Measurements from ENCODE around the gene RBM46.

GRCh38 chr4:154743683-154744340 lies 37.3 kb upstream of the RBM46 start, which contains the start of gene LRAT:
- TF ChIP-seq, protein P1, sequence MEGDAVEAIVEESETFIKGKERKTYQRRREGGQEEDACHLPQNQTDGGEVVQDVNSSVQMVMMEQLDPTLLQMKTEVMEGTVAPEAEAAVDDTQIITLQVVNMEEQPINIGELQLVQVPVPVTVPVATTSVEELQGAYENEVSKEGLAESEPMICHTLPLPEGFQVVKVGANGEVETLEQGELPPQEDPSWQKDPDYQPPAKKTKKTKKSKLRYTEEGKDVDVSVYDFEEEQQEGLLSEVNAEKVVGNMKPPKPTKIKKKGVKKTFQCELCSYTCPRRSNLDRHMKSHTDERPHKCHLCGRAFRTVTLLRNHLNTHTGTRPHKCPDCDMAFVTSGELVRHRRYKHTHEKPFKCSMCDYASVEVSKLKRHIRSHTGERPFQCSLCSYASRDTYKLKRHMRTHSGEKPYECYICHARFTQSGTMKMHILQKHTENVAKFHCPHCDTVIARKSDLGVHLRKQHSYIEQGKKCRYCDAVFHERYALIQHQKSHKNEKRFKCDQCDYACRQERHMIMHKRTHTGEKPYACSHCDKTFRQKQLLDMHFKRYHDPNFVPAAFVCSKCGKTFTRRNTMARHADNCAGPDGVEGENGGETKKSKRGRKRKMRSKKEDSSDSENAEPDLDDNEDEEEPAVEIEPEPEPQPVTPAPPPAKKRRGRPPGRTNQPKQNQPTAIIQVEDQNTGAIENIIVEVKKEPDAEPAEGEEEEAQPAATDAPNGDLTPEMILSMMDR (IDR thresholded peaks at IDR 0.05; ENCODE audit: insufficient read depth, low read length, poor library complexity, severe bottlenecking), result no peak
- no peak for TF ChIP-seq EZH2phosphoT487 (conservative IDR thresholded peaks at IDR 0.05; ENCODE audit: low read length)

Measured in SU-DHL-6 (cell line).